SU-DHL-6 (cell line): ENCODE results near the gene SLC12A2.

ENCODE experiments used
- EZH2phosphoT487 ChIP-seq: fragments of 200-600 bp; sonication (generic), shearing (Covaris generic); conservative IDR thresholded peaks from 2 replicates; pipeline ENCODE4 v1.6.1; 2018; ENCODE audit warnings: mild to moderate bottlenecking, antibody characterized with exemption, low read length, moderate library complexity, mixed read lengths
- TF ChIP-seq, protein P1 (sequence below): fragments of 200-600 bp; sonication (generic); IDR thresholded peaks from one replicate; pipeline ENCODE4 v1.5.1; 2017; ENCODE audit warnings: antibody characterized with exemption, mild to moderate bottlenecking, low read length, moderate library complexity; ENCODE audit not compliant: insufficient read depth, poor library complexity, severe bottlenecking

DNA sequence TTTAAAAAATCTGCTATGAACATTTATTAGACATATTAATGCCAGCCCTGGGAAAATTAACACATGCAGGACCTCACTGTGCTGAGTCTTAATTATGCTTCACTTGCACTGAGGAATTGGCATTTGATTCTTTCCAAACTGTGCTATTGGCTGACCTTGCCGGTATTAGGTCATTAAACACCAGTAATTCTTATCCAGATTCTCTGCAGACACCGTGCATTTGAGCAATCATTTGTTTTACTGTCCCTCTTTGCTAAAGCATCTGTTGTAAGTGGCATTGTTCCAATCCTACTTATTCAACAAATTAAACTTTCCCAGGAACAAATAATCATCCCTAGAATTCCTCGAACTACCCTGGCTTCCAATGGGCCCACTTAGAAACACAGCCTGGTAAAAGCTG is 145.0 kb downstream of the SLC12A2 start:
- TF ChIP-seq, protein P1, sequence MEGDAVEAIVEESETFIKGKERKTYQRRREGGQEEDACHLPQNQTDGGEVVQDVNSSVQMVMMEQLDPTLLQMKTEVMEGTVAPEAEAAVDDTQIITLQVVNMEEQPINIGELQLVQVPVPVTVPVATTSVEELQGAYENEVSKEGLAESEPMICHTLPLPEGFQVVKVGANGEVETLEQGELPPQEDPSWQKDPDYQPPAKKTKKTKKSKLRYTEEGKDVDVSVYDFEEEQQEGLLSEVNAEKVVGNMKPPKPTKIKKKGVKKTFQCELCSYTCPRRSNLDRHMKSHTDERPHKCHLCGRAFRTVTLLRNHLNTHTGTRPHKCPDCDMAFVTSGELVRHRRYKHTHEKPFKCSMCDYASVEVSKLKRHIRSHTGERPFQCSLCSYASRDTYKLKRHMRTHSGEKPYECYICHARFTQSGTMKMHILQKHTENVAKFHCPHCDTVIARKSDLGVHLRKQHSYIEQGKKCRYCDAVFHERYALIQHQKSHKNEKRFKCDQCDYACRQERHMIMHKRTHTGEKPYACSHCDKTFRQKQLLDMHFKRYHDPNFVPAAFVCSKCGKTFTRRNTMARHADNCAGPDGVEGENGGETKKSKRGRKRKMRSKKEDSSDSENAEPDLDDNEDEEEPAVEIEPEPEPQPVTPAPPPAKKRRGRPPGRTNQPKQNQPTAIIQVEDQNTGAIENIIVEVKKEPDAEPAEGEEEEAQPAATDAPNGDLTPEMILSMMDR = no peak
- no peak for TF ChIP-seq EZH2phosphoT487
